HCT116 (cell line): ENCODE results near the gene KCNIP4. TPM values are rescaled to one million over a fixed set of nuclear protein-coding genes. Genes with fewer than 3 reads are reported as not detected.

Source experiments
- ATAC-seq: fragments of 200-7000 bp; cut with Tn5 transposase; 2 replicates; pipeline ENCODE4 v1.9.1; 2020; ENCODE audit warnings: mild to moderate bottlenecking, moderate library complexity
- BruUV-seq: library from RNA; stranded (reverse); fragments of 400-500 nt; replicated peaks from 2 replicates; lab custom pipeline; 2021; lab: Mats Ljungman, UMichigan
- CTCF ChIA-PET: fragments of 300-600 bp; sonication (Branson Sonifier 250); formaldehyde crosslinking; loops from one replicate; lab custom pipeline; 2021; ENCODE audit warnings: antibody characterized with exemption; lab: Charles Lee
- POLR2A ChIA-PET: fragments of 300-600, 350-600 bp; sonication (Branson Sonifier 250); formaldehyde crosslinking; loops from one replicate; lab custom pipeline; 2021; ENCODE audit warnings: antibody characterized with exemption; lab: Charles Lee
- RAD21 ChIA-PET, 2 experiments: fragments of 300-600 bp; sonication (Branson Sonifier 250); formaldehyde crosslinking; loops; one replicate each; lab custom pipeline; 2023; ENCODE audit warnings: low total read pairs in 2 of 2; ENCODE audit not compliant: uncharacterized antibody in 2 of 2, unreplicated experiment in 2 of 2, low non-redundant PET in 1 of 2; lab: Charles Lee
- DNase-seq: peaks from one replicate; pipeline ENCODE4 v3.0.0-alpha.2; 2010; ENCODE audit warnings: low read depth, low spot score
- H2AFZ ChIP-seq: fragments of 200-600 bp; shearing (Covaris generic), sonication (generic); 2 replicates; pipeline ENCODE4 v1.6.1; 2017; ENCODE audit warnings: low read depth, mixed run types, mixed read lengths, antibody characterized with exemption, low read length; ENCODE audit not compliant: poor library complexity, severe bottlenecking
- H3K27ac ChIP-seq: 2 replicates; pipeline ENCODE4 v1.5.1; 2012; ENCODE audit warnings: low read depth, low read length
- H3K27me3 ChIP-seq: fragments of 200-600 bp; sonication (generic); 2 replicates; pipeline ENCODE4 v1.6.1; 2016; ENCODE audit warnings: mixed run types, low read length, mixed read lengths; ENCODE audit not compliant: insufficient read depth
- H3K36me3 ChIP-seq, 2 experiments: fragments of 200-500 bp in 1 of 2; fragments of 200-600 bp in 1 of 2; sonication (Bioruptor generic) in 1 of 2; sonication (generic) in 1 of 2; 2 replicates each; pipeline versions ENCODE4 v1.5.1 to v1.6.1; 2014 to 2016; ENCODE audit warnings: low read length in 2 of 2, inconsistent platforms in 1 of 2, mixed read lengths in 1 of 2, mixed run types in 1 of 2; ENCODE audit not compliant: insufficient read depth in 2 of 2, control insufficient read depth in 1 of 2
- H3K4me1 ChIP-seq, 2 experiments: fragments of 200-600 bp in 1 of 2; sonication (generic) in 1 of 2; 2 replicates each; pipeline versions ENCODE4 v1.5.1 to v1.6.1; 2012 to 2017; ENCODE audit warnings: low read length in 2 of 2, inconsistent platforms in 1 of 2, mild to moderate bottlenecking in 1 of 2, mixed read lengths in 1 of 2, mixed run types in 1 of 2, moderate library complexity in 1 of 2; ENCODE audit not compliant: insufficient read depth in 2 of 2, control insufficient read depth in 1 of 2
- H3K4me2 ChIP-seq: fragments of 200-600 bp; sonication (generic); 2 replicates; pipeline ENCODE4 v1.6.1; 2017; ENCODE audit warnings: mixed run types, low read length, mixed read lengths
- H3K4me3 ChIP-seq, 2 experiments: fragments of 200-600 bp in 1 of 2; sonication (generic) in 1 of 2; replicated peaks in 1 of 2; 2 replicates each; pipeline ENCODE4 v1.5.1; 2011 to 2016; ENCODE audit warnings: low read length in 2 of 2, control low read depth in 1 of 2, low read depth in 1 of 2, mild to moderate bottlenecking in 1 of 2, mixed read lengths in 1 of 2, mixed run types in 1 of 2
- H3K79me2 ChIP-seq: fragments of 200-600 bp; sonication (generic); 2 replicates; pipeline ENCODE4 v1.6.1; 2017; ENCODE audit warnings: mild to moderate bottlenecking, mixed run types, low read length, moderate library complexity, mixed read lengths; ENCODE audit not compliant: insufficient read depth
- H3K9ac ChIP-seq: fragments of 200-600 bp; sonication (generic); 2 replicates; pipeline ENCODE4 v1.6.1; 2016; ENCODE audit warnings: low read length, mixed read lengths
- H3K9me2 ChIP-seq: fragments of 200-600 bp; sonication (generic), shearing (Covaris generic); 2 replicates; pipeline ENCODE4 v1.6.1; 2017; ENCODE audit warnings: mixed run types, mild to moderate bottlenecking, moderate library complexity; ENCODE audit not compliant: insufficient read depth
- H3K9me3 ChIP-seq, 2 experiments: fragments of 200-500 bp in 1 of 2; fragments of 200-600 bp in 1 of 2; sonication (Bioruptor generic) in 1 of 2; sonication (generic) in 1 of 2; 2 replicates each; pipeline ENCODE4 v1.6.1; 2014 to 2017; ENCODE audit warnings: low read length in 2 of 2, mixed read lengths in 2 of 2, inconsistent platforms in 1 of 2, low read depth in 1 of 2, mild to moderate bottlenecking in 1 of 2, mixed run types in 1 of 2, moderate library complexity in 1 of 2; ENCODE audit not compliant: control insufficient read depth in 1 of 2, insufficient read depth in 1 of 2
- H4K20me1 ChIP-seq: fragments of 200-600 bp; sonication (generic), shearing (Covaris generic); 2 replicates; pipeline ENCODE4 v1.6.1; 2017; ENCODE audit warnings: mixed run types, mild to moderate bottlenecking, moderate library complexity; ENCODE audit not compliant: insufficient read depth
- CEBPB ChIP-seq: IDR thresholded peaks from 2 replicates; pipeline ENCODE4 v1.6.1; 2012; ENCODE audit warnings: low read depth
- EGR1 ChIP-seq: IDR thresholded peaks from 2 replicates; pipeline ENCODE4 v1.6.1; 2012; ENCODE audit warnings: low read depth
- ELF1 ChIP-seq: IDR thresholded peaks from 2 replicates; pipeline ENCODE4 v1.6.1; 2012; ENCODE audit warnings: low read depth, borderline replicate concordance
- EZH2phosphoT487 ChIP-seq: fragments of 200-600 bp; IDR thresholded peaks from 2 replicates; pipeline ENCODE4 v1.6.1; 2018; ENCODE audit warnings: antibody characterized with exemption, borderline replicate concordance
- JUND ChIP-seq: IDR thresholded peaks from 2 replicates; pipeline ENCODE4 v1.6.1; 2012
- POLR2AphosphoS5 ChIP-seq: IDR thresholded peaks from 2 replicates; pipeline ENCODE4 v1.6.1; 2011; ENCODE audit warnings: mild to moderate bottlenecking, low read depth, low read length, moderate library complexity
- RAD21 ChIP-seq: IDR thresholded peaks from 2 replicates; pipeline ENCODE4 v1.6.1; 2012; ENCODE audit warnings: low read depth, mild to moderate bottlenecking
- REST ChIP-seq: IDR thresholded peaks from 2 replicates; pipeline ENCODE4 v1.6.1; 2012; ENCODE audit warnings: low read depth
- SIN3A ChIP-seq: IDR thresholded peaks from 2 replicates; pipeline ENCODE4 v1.6.1; 2012; ENCODE audit warnings: low read depth
- SP1 ChIP-seq: IDR thresholded peaks from 2 replicates; pipeline ENCODE4 v1.6.1; 2012; ENCODE audit warnings: low read depth
- SRF ChIP-seq: IDR thresholded peaks from 2 replicates; pipeline ENCODE4 v1.6.1; 2012; ENCODE audit warnings: low read depth
- TCF7L2 ChIP-seq: IDR thresholded peaks from 2 replicates; pipeline ENCODE4 v1.7.0; 2011; ENCODE audit warnings: borderline replicate concordance, inconsistent platforms; ENCODE audit not compliant: insufficient read depth, insufficient read length; ENCODE audit errors: extremely low read depth
- YY1 ChIP-seq: IDR thresholded peaks from 2 replicates; pipeline ENCODE4 v1.6.1; 2011; ENCODE audit warnings: low read length, low read depth, moderate library complexity, mild to moderate bottlenecking; ENCODE audit not compliant: insufficient replicate concordance; ENCODE audit errors: extremely low read depth
- ZBTB33 ChIP-seq: IDR thresholded peaks from 2 replicates; pipeline ENCODE4 v1.6.1; 2011; ENCODE audit warnings: mild to moderate bottlenecking, low read length, moderate library complexity; ENCODE audit not compliant: insufficient replicate concordance; ENCODE audit errors: extremely low read depth
- ZFX ChIP-seq: fragments of 450-650 bp; IDR thresholded peaks from 2 replicates; pipeline ENCODE4 v1.6.1; 2017
- ZNF274 ChIP-seq: fragments of 200-500 bp; sonication (Bioruptor generic); IDR thresholded peaks from 2 replicates; pipeline ENCODE4 v1.6.1; 2014; ENCODE audit warnings: mild to moderate bottlenecking, low read depth, low read length, inconsistent platforms
- intact Hi-C: fragments of 100-400 bp; cut with micrococcal nuclease; formaldehyde crosslinking; loops from 2 replicates; pipeline ENCODE4 v1.10.0; 2022
- total RNA-seq: library from RNA; stranded (reverse); gene quantifications from one replicate; pipeline ENCODE4 v1.2.1, GENCODE V29; 2021; ENCODE audit not compliant: unreplicated experiment

KCNIP4 gene
- total RNA-seq, 1 experiment from 2014 or later = not detected

GRCh38 chr4:21577056-21577455 is 371.5 kb downstream of the KCNIP4 start:
- no TSS peak for BruUV-seq
- Histone ChIP-seq H3K9me3 (peaks cover 0 to 4% of the 10 kb centered on the region in 2 experiments; a peak in 1 of 4 replicates), H3K27me3 (no peaks in the 10 kb centered on the region), H3K27ac (no peak overlapping the region), H2AFZ (no peak overlapping the region), H3K4me1 (no peaks in the 10 kb centered on the region), H3K4me3 (no peak overlapping the region)
- POLR2A ChIA-PET = no interaction called here
- DNase-seq = no peak
- RAD21 ChIA-PET = no interaction called here
- intact Hi-C loops = no loop called here
- TF ChIP-seq RAD21 = no peak
- no peak for TF ChIP-seq SRF
- TF ChIP-seq EZH2phosphoT487 = no peak
- no peak for TF ChIP-seq YY1
- no peak for TF ChIP-seq ZBTB33
- no peak for TF ChIP-seq ZFX
- no peak for TF ChIP-seq REST
- no peak for TF ChIP-seq CEBPB
- TF ChIP-seq JUND = no peak
- TF ChIP-seq EGR1 = no peak
- TF ChIP-seq SP1 = no peak
- TF ChIP-seq TCF7L2 = no peak
- no peak for TF ChIP-seq SIN3A
- TF ChIP-seq ZNF274 = no peak
- TF ChIP-seq ELF1 = no peak
- TF ChIP-seq POLR2AphosphoS5 = no peak
- TF ChIP-seq, all 23 proteins: peak for 0
- Histone ChIP-seq H3K4me2 (no peak overlapping the region), H3K79me2 (no peaks in the 10 kb centered on the region), H3K9me2 (no peaks in the 10 kb centered on the region), H3K36me3 (no peaks in the 10 kb centered on the region), H3K9ac (no peak overlapping the region), H4K20me1 (no peaks in the 10 kb centered on the region)
- CTCF ChIA-PET = no interaction called here
- ATAC-seq = no peak
